Stimulated activated CD8-positive, alpha-beta memory T cell treated with anti-CD3 and anti-CD28 coated beads, Interleukin-4, amount 100 ng/mL, for 24 hours (primary cell): ENCODE data around the gene DAPK1.
"Not testable (repeated sequence)": the region's sequence is repeated elsewhere in the genome, so short reads cannot be mapped to it uniquely, and the experiment has no call there.

Experiments used
- DNase-seq: peaks from one replicate; pipeline ENCODE4 v3.0.0-alpha.2; 2020; ENCODE audit warnings: low read depth

DAPK1 gene

DNA sequence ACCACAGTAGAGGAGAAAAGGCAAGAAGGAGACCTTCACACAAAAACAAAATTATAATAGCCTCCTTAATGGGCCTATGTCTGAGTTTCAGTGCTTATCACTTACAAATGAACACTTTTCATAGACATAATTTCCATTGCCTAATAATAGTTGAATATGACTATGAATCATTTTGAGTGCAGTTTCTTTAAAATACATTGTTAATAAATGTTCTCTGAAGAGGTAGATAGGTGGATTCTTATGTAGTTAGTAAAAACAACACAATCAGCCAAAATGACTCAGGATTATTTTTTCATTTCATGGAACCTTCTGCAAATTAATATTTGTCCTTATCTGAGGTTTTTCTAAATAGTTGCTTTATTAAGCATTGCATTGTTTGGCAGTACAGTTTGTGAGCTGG is 45.6 kb downstream of the DAPK1 start:
- DNase-seq: no peak

DNA sequence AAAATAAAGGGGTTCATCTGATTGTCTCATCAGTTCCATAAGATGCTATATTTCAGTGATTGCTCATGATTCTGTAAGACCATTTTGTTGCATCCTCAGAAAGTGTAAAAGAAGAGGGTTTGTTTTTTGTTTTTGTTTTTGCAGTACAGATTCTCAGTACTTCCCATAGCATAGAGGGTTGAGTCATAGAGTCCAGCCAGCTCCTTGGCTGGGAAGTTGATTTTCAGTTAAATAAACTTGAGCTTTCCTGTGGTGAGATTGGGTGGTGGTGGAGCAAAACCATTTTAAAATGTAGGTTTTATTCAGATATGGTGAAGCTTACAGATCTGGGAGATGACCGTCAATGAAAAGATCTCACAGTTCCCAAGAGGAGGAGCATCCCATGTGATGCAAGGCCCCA is 48.2 kb downstream of the DAPK1 start:
- DNase-seq: no peak

DNA sequence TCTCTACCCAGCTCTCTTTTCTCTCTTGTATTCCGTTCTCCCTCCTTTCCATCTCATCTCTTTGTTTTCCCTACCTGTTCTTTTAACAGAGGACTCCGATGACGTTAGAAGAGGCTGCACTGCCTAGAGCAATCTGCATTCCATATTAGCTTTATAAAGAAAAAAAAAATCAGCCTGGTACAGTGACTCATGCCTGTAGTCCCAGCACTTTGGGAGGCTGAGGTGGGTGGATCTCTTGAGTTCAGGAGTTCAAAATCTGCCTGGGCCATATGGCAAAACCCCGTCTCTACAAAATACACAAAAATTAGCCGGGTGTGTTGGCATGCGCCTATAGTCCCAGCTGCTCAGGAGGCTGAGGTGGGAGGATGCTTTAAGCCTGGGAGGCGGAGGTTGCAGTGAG is 49.0 kb downstream of the DAPK1 start:
- no peak for DNase-seq

DNA sequence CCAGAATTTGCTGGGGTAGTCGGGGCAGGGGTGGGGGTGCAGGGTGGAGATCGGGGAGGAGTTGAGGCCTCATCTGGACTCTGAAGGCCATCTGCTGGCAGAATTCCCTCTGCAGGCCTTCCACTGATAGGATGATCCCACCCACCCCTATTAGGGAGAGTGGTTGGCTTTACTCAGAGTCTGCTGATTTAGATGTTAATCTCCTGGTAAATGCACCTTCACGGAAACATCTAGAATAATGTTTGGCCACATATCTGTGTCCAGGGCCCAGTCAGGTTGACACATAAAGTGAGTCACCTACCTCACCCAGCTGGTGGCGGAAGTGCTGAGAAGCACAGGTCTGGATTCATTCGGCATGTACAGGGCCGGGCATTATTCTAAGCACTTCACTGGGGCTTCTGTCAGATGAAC is 50.0 kb downstream of the DAPK1 start:
- no peak for DNase-seq

DNA sequence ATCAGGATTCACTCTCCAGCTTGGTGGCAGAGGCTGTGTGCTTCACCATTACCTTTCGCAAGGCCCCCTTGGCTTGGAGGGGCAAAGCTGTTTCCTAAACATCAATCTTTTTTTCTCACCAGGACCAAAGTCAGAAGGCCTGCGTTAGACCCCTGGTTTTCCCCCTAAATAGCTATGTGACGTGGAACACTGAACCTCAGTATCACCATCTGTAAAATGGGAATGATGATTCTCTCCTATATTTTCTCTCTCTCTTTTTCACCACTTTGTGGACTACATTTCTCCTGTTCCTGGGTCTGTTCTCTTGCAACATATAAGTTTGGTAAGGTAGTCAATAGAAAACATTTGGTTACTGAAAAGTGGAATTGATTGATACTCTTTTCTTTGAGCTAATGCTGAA is 50.5 kb downstream of the DAPK1 start:
- DNase-seq: no peak

DNA sequence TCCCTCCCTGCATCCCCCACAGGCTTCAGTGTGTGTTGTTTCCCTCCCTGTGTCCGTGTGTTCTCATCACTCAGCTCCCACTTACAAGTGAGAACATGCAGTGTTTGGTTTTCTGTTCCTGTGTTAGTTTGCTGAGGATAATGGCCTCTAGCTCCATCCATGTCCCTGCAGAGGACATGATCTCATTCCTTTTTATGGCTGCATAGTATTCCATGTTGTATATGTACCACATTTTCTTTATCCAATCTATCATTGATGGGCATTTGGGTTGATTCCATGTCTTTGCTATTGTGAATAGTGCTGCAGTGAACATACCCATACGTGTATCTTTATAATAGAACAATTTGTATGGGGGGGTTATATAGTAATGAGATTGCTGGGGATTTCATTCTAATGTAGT is 51.4 kb downstream of the DAPK1 start:
- DNase-seq: not testable (repeated sequence)

DNA sequence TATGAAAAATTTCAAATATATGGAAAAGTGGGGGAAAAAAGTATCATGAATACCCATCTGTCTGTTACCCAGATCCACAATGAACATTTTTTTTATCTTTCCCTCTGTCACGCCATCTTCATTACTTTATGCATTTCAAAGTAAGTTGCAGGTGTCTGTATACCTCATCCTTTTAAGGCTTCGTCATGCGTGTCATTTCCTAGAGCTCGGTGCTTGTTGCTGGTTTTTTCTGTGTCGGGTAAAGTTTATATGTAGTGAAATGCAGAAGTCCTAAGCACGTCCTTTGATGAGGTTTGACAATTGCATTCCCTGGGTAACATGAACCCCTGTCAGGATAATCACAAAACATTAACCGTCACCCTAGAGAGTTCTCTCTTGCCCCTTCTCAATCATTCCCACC is 52.1 kb downstream of the DAPK1 start:
- DNase-seq: no peak

DNA sequence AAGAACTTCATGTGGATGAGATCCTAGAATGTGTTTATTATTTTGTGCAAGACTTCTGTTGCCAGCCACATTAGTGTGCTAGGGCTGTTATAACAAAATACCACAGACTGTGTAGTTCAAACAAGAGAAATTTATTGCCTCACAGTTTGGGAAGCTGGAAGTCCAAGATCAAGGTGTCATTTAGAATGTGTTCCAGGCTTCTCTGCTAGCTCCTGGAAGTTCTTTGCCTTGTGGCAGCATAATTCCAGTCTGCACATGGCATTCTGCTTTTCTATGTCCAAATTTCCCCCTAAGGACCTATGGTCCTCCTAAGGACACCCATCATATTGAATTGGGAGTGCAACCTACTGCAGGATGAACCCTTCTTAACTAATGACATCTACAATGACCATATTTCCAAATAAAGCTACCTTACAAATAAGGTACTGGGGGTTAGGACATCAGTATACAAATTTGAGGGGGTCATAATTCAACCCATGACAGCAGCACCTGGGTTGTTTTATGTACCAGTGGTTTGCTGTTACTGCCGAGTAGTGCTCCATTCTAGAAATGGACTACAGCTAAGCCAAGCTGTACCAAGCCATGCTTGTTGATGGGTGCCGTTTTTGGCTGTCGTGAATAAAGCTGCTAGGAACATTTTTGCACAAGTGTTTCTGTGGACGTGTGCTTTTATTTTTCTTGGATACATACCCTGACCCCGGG is 52.7 kb downstream of the DAPK1 start:
- no peak for DNase-seq

DNA sequence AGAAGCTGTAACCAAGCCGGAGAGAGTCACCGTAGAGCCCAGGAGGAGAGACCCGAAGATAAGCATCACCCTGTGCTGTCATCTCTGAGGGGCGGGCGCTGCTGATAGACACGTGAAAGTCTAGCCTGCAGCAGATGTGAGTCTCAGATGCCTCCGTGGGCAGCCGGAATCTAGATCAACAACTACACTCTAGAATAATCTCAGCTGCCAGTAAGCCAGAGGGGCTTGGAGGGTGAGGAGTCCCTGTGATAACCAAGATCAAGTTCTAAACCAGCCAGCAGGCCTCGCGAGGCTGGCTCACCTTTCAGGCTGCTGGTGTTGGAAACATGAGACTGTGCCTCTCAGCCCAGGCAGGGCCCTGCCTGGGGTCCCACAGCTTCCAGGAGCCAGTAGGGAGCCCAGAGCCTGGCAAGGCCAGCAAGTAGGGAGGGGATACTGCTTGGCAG is 54.1 kb downstream of the DAPK1 start:
- DNase-seq: no peak

DNA sequence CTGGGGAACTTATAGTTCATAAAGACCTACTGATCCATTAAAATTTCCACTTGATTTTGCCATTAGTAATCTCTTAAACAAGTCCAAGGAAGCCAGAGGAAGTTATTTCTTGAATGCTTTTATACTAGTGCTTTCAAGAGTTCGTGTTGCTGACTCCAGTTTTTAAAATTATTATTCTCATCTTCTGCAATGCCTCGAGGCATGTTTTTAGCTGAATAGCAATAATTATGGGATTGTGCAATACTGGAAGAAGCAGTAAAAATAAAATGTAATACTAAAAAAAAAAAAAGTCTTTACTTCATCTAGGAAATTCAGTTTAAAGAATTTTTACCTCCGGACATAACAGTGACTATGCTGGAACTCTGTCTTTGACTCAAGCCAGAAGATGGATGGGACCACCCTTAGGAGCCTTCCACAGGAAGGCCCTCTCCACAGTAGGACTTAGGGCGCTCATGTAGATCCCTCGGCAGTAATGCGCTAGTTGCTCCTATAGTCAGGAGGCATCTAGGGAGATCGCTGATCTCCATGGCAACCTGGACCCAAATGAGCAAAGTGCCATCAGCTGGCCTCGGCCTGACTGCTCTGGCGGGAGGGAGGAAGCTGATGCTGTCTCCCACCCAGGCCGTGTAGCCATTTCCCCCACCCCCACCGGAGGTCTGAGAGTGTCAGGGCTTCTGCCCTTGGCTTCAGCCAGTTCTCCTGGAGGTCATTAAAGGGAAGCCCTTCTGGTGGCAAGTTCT is 56.7 kb downstream of the DAPK1 start:
- DNase-seq: no peak

DNA sequence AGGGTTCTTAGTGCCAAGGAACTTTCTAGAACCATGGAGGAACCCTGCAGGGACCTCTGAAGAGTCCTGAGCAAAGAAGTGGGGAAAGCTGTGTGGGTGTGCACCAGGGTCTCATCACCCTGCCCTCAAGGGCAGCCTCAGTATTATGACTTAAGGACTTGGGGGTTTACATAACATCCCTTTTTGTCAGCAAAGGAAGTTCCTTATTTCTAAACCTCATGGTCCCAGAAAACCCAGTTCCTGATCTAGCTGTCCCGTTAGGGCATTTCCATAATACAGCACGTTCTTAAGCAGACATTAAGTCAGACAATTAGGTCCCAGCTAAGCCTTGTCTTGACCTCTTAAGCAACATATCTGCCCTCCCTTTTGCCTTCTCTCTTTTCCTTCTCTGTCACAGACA is 57.3 kb downstream of the DAPK1 start:
- no peak for DNase-seq

DNA sequence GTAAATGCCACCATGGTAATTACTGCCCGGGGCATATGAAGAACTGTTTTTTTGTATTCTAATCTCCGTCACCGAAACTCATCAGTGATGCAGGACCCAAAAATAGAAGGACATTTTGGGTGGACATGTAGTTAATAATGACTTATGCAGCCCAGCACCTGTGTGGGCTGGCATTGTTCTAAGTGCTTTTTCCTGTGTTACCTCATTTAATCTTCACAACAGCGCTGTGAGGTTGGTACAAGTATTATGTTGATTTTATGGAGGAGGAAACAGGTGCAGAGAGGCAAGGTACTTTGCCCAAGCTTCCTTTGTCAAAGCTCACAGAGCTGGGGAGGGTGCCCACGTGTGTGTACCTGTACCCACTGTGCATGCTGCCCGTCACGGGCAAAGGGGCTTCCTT is 58.4 kb downstream of the DAPK1 start:
- DNase-seq: no peak

DNA sequence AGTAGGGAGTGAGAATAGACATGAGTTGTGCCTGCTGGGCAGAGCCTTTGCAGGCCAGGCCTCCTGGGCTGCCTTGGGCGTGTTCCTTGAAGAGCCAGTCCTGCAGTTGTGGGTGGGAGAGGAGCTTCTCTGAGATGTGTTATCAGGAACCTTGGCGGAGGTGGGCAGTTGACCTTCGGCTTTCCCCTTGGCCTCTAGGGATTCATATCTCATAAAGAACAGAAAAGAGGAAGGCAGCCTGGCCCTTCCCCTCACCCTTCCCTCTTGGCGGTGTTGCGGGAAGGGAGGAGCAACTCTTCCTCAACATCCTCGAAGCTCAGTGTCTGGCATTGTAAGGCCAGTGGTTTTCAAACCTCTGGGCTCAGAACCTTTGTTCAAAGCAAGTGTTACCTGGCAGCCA is 59.2 kb downstream of the DAPK1 start:
- no peak for DNase-seq

DNA sequence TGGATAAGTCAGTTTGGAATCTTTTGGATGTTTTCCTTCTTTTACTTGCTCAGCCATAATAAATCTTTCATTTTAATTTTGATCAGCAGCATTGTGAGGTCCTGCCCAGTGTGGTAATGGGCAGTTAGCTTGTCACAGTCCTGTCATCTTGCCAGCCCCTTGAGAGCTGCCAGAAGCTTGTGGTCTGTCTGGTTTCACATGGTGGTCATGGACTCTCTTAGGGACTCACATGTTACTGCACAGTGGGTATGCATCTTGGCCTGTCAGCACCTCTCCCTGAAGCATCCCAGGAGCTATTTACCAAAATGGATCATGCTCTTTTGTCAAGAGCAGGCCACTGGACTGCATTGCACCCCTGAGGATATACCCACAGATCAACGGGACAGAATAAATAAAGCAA is 60.3 kb downstream of the DAPK1 start:
- DNase-seq: no peak

DNA sequence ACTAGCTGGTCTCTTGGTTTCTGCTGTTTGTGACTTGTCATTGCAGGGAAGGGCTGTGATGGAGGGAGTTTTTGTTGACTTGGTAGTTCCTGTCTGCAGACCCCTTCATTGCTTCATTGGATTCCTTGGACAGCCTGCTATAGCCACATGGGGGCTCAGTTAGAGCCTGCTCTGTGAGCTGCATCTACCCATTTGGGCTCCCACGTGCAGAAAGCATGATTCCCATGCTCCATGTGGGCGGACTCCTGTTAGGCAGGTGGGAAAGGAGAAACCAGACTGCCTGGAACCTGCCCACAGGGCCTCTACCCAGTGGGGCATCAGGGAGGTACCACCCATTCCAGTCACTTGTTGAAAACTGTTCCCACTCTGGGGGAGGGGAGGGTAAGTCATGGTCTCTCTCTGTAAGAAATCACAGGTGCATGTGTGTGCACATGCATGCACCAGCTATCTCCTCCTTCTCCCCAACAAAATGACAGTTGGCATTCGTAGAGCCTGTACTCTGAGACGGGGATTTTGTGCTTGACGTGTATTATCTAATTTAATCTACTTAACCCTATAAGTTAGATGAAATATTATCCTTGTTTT is 61.0 kb downstream of the DAPK1 start:
- DNase-seq: no peak

DNA sequence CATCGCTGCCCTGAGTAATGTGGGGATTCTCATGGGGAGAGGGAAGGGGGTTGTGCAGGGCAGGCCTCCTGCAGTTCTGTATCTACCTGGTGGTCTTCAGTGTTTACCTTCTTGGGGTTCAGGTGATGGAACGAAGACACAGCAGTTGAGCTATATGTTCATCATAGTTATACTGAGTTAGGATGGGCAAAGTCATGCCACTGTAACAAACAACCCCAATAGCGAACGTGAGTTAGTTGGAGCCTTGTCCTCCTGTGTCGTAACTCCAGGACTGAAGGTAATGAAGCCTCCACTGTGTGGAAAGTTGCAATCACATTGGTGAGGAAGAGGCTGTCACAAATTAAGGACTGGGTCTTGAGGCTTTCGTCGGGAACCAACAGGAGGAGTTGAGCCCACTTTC is 64.4 kb downstream of the DAPK1 start:
- no peak for DNase-seq

DNA sequence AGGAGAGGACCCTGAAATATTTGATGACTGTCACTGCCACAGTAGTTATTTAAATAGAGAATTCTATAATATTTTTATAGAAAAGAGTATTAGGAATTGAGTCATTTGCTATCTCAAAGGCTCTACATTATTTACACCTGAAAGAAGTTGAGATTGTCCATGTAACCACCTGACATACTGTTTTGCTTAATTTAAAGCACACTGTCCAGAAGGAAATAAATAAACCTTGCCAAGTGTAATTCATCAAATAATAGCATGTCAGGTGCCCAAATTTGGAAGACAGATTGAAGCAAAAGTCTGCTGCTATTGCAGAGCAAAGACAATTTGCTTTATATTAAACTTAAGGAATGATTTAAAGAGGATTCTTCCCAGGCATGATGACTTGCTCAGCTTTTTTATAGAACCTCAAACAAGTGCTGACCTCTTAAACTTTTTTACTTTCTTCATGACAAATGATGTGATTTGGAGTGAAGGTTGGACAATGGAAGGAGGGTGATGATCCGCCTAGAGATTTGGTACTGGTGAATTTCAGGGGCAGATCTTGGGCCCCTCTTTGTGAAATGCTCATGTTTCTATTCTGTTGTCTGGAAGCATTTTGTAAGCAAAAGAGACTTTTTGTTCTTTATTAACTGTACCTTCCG is 65.0 kb downstream of the DAPK1 start:
- DNase-seq: no peak

DNA sequence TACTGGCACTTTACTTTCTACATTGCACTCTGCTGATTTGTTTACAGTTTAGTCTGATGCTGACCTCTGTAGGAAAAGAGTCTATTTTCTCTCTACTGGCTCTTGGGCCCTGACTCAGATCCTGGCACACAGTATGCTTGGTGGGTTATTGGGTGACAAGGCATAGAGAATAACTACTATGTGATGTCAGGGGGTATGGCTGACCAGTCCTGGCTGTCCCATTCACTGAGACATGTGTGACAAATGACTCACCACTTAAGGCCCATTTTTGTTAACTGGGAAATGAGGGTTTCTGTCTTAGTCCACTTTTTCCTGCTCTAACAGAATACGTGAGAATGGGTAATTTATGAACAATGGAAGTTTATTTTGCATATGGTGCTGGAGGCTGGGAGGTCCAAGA is 66.4 kb downstream of the DAPK1 start:
- no peak for DNase-seq

DNA sequence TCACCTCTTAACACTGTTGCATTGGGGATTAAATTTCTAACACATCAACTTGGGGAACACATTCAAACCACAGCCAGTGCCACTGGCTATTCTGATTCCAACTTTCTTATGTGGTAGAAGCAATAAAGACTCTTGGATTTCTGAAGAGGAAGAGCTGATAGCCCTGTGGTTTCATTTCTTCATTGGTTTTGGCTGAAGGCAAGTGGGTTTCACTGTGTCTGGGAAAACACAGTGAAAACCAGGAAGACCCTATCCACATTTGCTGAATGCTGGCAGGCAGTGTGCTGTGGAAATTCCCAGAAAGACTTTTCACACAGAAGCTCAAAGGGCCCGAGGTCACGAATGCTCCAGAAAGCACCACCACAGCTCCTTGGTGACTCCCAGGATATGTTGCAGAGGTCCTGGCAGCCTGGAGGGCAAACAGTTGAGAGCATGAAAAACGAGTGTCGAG is 67.1 kb downstream of the DAPK1 start:
- DNase-seq: no peak

DNA sequence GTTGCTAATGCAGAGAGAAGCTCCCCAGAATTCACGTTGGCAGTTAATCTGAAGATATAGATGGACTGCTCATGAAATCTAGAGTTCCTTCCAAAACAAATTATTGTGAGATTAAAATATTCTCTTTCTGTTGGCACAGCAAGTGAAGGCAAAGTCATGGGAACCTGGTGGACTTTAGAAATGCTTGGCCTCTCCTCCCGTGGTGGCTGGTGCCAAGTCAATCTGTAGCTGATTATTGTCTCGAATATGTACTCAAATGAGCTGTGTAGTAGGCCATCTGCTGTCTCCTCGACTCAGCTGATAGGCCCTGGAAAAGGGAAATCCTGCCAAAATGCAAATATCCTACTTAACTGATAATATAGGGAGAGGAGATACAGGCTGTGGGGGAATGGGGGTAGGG is 69.3 kb downstream of the DAPK1 start:
- no peak for DNase-seq

DNA sequence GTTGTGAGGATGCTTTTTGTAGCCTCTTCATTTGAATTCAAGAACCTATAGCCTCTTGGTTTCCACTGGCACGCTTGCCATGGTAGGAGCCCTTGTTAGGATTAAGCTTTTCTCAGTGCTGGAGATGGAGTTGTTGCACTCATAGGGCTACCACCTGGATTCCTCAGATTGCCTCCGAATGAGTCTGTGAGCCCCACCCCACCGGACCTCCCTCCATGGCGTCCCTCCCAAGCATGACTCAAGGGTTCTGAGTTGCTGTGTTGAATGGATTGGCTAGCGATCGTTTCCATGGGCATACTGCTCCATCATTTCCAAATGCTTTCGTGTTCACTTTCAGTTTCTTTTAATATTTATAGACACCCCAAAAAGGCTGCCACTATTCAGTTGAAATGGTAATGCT is 69.9 kb downstream of the DAPK1 start:
- no peak for DNase-seq

DNA sequence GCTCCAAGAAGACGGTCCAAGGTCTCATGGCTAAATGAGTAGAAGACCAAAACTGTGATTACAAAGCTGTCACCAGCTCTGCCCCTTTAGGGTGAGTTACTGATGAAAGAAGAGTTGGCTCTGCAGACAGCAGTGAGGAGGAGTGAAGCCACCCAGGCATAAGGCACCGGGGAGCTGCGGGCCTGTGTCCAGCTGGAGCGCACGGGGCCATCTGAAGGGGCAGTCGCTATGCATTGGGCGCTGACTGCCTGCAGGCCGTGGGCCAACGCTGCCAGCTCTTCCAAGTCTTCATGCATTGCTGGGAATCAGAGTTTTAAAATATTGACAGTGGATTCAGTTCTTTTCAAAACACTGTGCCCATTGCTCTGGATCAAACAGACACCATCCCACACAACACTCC is 70.3 kb downstream of the DAPK1 start:
- DNase-seq: no peak

DNA sequence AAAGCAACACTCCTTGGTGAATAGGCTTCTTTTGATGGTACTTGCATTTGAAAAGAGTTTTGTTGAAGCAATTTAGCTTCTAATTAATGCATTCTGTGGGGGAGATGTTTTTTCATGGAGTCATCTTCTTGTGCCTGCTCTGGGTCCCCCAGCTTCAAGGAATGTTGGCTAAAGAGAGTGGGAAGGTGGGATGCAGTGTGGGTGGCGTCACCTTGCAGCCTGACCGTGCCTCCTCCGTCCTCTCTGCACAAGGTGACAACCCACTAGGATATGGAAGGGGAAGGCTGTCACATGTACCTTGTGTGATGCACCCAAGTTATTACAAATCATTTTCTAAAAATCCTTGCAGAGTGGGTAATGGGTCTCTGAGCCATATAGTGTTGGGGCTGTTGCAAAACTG is 70.7 kb downstream of the DAPK1 start:
- no peak for DNase-seq
